Measurements from ENCODE around the gene PLA2G4E.
A peak's percentile ranks its signal among the peaks of the same experiment; 100 is the strongest.

Gene PLA2G4E

GRCh38 chr15:41990243-41990605 lies 30.6 kb downstream of the PLA2G4E start:
- Histone ChIP-seq H3K36me3 (no peaks in the 10 kb centered on the region), H3K9me3 (no peaks in the 10 kb centered on the region), H3K27me3 (no peaks in the 10 kb centered on the region), H3K4me3 (ENCODE audit: low read depth in 1 of 2, low read length in 1 of 2) (no peak overlapping the region), H3K4me1 (ENCODE audit: control insufficient read depth in 1 of 2, insufficient read depth in 1 of 2, low read depth in 1 of 2, low read length in 1 of 2) (no peaks in the 10 kb centered on the region), H3K27ac (no peak overlapping the region)
- no peak for TF ChIP-seq CTCF (IDR thresholded peaks at IDR 0.05)

- Histone ChIP-seq H3K4me3 (ENCODE audit: low read depth in 1 of 2, low read length in 1 of 2) (no peak overlapping the region), H3K9me3 (no peaks in the 10 kb centered on the region), H3K36me3 (no peaks in the 10 kb centered on the region), H3K27me3 (no peaks in the 10 kb centered on the region), H3K27ac (no peak overlapping the region), H3K4me1 (ENCODE audit: control insufficient read depth in 1 of 2, insufficient read depth in 1 of 2, low read depth in 1 of 2, low read length in 1 of 2) (no peaks in the 10 kb centered on the region)
- TF ChIP-seq CTCF (IDR thresholded peaks at IDR 0.05) = peak; percentile 94
Measured at GRCh38 chr15:41989573-41990242, 31.1 kb downstream of the PLA2G4E start.

GRCh38 chr15:41988896-41989572 lies 31.8 kb downstream of the PLA2G4E start:
- H3K27ac ChIP-seq = no peak overlapping the region
- no peaks in the 10 kb centered on the region for H3K36me3 ChIP-seq
- no peaks in the 10 kb centered on the region for H3K4me1 ChIP-seq (ENCODE audit: control insufficient read depth in 1 of 2, insufficient read depth in 1 of 2, low read depth in 1 of 2, low read length in 1 of 2)
- no peak for TF ChIP-seq CTCF (IDR thresholded peaks at IDR 0.05)
- H3K4me3 ChIP-seq (ENCODE audit: low read depth in 1 of 2, low read length in 1 of 2) = no peak overlapping the region
- H3K9me3 ChIP-seq = no peaks in the 10 kb centered on the region
- no peaks in the 10 kb centered on the region for H3K27me3 ChIP-seq

- Histone ChIP-seq H3K27me3 (no peaks in the 10 kb centered on the region), H3K9me3 (no peaks in the 10 kb centered on the region), H3K27ac (no peak overlapping the region), H3K4me1 (ENCODE audit: control insufficient read depth in 1 of 2, insufficient read depth in 1 of 2, low read depth in 1 of 2, low read length in 1 of 2) (no peaks in the 10 kb centered on the region), H3K36me3 (no peaks in the 10 kb centered on the region), H3K4me3 (ENCODE audit: low read depth in 1 of 2, low read length in 1 of 2) (no peak overlapping the region)
- TF ChIP-seq CTCF (IDR thresholded peaks at IDR 0.05) = no peak
Measured at GRCh38 chr15:41987925-41988275, 32.9 kb downstream of the PLA2G4E start.

GRCh38 chr15:41987246-41987924 lies 33.5 kb downstream of the PLA2G4E start:
- TF ChIP-seq CTCF (IDR thresholded peaks at IDR 0.05) = no peak
- Histone ChIP-seq H3K27me3 (no peaks in the 10 kb centered on the region), H3K36me3 (no peaks in the 10 kb centered on the region)

More at GRCh38 chr15:41987246-41987924, 33.5 kb downstream of the PLA2G4E start:
- no peaks in the 10 kb centered on the region for H3K4me1 ChIP-seq (ENCODE audit: control insufficient read depth in 1 of 2, insufficient read depth in 1 of 2, low read depth in 1 of 2, low read length in 1 of 2)
- H3K4me3 ChIP-seq (ENCODE audit: low read depth in 1 of 2, low read length in 1 of 2) = no peak overlapping the region
- no peak overlapping the region for H3K27ac ChIP-seq
- no peaks in the 10 kb centered on the region for H3K9me3 ChIP-seq

Data from neutrophil (primary cell).